ENCODE data around the gene UBXN1.

Gene UBXN1

DNA sequence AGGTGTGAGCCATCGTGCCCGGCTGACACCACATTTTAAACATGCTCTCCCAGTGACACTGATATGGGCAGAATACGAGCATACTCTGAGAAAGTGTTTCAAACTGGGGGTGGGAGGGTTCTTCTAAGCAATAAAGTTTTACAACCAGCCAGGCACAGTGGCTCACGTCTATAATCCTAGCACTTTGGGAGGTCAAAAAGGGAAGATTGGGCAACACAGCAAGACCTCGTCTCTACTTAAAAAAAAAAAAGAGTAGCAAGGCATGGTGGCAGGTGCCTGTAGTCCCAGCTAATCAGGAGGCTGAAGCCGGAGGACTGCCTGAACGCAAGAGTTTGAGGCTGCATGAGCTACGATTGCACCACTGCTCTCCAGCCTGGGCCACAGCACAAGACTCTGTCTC, 34.7 kb downstream of the UBXN1 start:
- H3K4me2 ChIP-seq (ENCODE audit: low read depth, low read length, poor library complexity, severe bottlenecking) = no peak overlapping the region
- H3K27me3 ChIP-seq (ENCODE audit: low read length) = no peaks in the 10 kb centered on the region
- no peaks in the 10 kb centered on the region for H3K9me2 ChIP-seq (replicated peaks; ENCODE audit: insufficient read depth, low read length)
- no peak overlapping the region for H2AFZ ChIP-seq (ENCODE audit: low read depth, low read length, severe bottlenecking)
- H3K27ac ChIP-seq (ENCODE audit: low read depth, low read length) = no peak overlapping the region
- no peaks in the 10 kb centered on the region for H3K36me3 ChIP-seq (ENCODE audit: low read length)
- H4K20me1 ChIP-seq (ENCODE audit: low read depth, low read length) = no peaks in the 10 kb centered on the region
- H3K9ac ChIP-seq (ENCODE audit: low read length) = no peak overlapping the region
- H3F3A ChIP-seq (ENCODE audit: insufficient read depth) = peaks cover 4% of the 10 kb centered on the region
- no peaks in the 10 kb centered on the region for H3K9me3 ChIP-seq (ENCODE audit: insufficient read depth, low read length)
- H3K4me3 ChIP-seq (ENCODE audit: insufficient read depth, low read length, poor library complexity, severe bottlenecking) = no peak overlapping the region
- peaks cover 57% of the 10 kb centered on the region for H3K79me2 ChIP-seq (ENCODE audit: insufficient read depth, low read length)
- TF ChIP-seq, protein P1, sequence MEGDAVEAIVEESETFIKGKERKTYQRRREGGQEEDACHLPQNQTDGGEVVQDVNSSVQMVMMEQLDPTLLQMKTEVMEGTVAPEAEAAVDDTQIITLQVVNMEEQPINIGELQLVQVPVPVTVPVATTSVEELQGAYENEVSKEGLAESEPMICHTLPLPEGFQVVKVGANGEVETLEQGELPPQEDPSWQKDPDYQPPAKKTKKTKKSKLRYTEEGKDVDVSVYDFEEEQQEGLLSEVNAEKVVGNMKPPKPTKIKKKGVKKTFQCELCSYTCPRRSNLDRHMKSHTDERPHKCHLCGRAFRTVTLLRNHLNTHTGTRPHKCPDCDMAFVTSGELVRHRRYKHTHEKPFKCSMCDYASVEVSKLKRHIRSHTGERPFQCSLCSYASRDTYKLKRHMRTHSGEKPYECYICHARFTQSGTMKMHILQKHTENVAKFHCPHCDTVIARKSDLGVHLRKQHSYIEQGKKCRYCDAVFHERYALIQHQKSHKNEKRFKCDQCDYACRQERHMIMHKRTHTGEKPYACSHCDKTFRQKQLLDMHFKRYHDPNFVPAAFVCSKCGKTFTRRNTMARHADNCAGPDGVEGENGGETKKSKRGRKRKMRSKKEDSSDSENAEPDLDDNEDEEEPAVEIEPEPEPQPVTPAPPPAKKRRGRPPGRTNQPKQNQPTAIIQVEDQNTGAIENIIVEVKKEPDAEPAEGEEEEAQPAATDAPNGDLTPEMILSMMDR (IDR thresholded peaks at IDR 0.05; ENCODE audit: insufficient read depth, low read length, poor library complexity, severe bottlenecking) = no peak
- no peak for TF ChIP-seq EZH2phosphoT487 (conservative IDR thresholded peaks at IDR 0.05; ENCODE audit: low read length)

DNA sequence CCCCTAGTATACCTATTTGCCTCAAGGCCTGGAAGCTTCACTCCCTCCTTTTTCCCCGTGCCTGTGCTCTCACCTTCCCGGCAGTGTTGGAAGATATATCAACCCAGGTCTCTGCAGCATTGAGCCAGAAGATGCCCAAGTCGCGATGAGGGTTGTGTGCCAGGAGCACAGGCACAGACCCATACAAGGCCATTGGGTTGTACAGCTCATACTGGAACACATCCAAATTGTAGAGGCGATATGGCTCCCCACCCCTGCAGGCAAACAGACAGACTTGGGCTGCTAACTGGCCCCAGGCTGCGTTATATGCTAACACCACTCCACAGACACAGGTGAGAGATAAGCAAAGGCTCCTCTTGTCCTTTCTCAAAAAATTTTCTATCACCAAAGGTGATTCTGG, 46.4 kb downstream of the UBXN1 start:
- no peak for TF ChIP-seq EZH2phosphoT487 (conservative IDR thresholded peaks at IDR 0.05; ENCODE audit: low read length)
- TF ChIP-seq, protein P1 (IDR thresholded peaks at IDR 0.05; ENCODE audit: insufficient read depth, low read length, poor library complexity, severe bottlenecking) = no peak

DNA sequence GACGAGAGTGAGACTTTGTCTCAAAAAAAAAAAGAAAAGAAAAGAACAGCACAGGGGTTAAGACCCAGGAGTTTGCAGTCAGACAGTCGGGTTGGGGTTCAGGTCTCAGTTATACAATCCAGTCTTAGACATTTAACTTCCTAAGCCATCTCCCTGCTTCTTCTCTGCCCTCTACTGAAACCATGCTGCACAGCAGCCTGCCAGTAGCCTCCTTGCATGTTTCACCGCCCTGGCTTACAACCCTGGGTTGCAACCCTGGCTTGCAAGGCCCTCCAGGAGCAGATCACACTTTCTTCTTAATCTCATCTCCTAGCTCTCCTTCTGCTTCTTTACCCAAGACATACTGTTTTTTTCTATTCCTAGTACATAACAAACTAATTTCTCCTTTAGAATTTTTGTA, 51.2 kb downstream of the UBXN1 start:
- Histone ChIP-seq H3K27ac (ENCODE audit: low read depth, low read length) (no peak overlapping the region), H3K4me2 (ENCODE audit: low read depth, low read length, poor library complexity, severe bottlenecking) (no peak overlapping the region), H3K27me3 (ENCODE audit: low read length) (no peaks in the 10 kb centered on the region), H3K9me2 (replicated peaks; ENCODE audit: insufficient read depth, low read length) (no peaks in the 10 kb centered on the region), H3K9me3 (ENCODE audit: insufficient read depth, low read length) (no peaks in the 10 kb centered on the region), H3K36me3 (ENCODE audit: low read length) (peaks cover 18% of the 10 kb centered on the region), H3K79me2 (ENCODE audit: insufficient read depth, low read length) (no peaks in the 10 kb centered on the region), H2AFZ (ENCODE audit: low read depth, low read length, severe bottlenecking) (no peak overlapping the region), H4K20me1 (ENCODE audit: low read depth, low read length) (no peaks in the 10 kb centered on the region), H3K4me3 (ENCODE audit: insufficient read depth, low read length, poor library complexity, severe bottlenecking) (no peak overlapping the region), H3F3A (ENCODE audit: insufficient read depth) (peaks cover 11% of the 10 kb centered on the region), H3K9ac (ENCODE audit: low read length) (no peak overlapping the region)
- TF ChIP-seq, protein P1 (IDR thresholded peaks at IDR 0.05; ENCODE audit: insufficient read depth, low read length, poor library complexity, severe bottlenecking) = no peak
- TF ChIP-seq EZH2phosphoT487 (conservative IDR thresholded peaks at IDR 0.05; ENCODE audit: low read length) = no peak

More for the DNA sequence above, 46.4 kb downstream of the UBXN1 start:
- Histone ChIP-seq H3K27ac (ENCODE audit: low read depth, low read length) (no peak overlapping the region), H3F3A (ENCODE audit: insufficient read depth) (no peaks in the 10 kb centered on the region), H2AFZ (ENCODE audit: low read depth, low read length, severe bottlenecking) (no peak overlapping the region), H3K9me3 (ENCODE audit: insufficient read depth, low read length) (no peaks in the 10 kb centered on the region), H4K20me1 (ENCODE audit: low read depth, low read length) (no peaks in the 10 kb centered on the region), H3K4me3 (ENCODE audit: insufficient read depth, low read length, poor library complexity, severe bottlenecking) (no peak overlapping the region), H3K36me3 (ENCODE audit: low read length) (peaks cover 27% of the 10 kb centered on the region), H3K27me3 (ENCODE audit: low read length) (no peaks in the 10 kb centered on the region), H3K9ac (ENCODE audit: low read length) (no peak overlapping the region), H3K4me2 (ENCODE audit: low read depth, low read length, poor library complexity, severe bottlenecking) (no peak overlapping the region), H3K9me2 (replicated peaks; ENCODE audit: insufficient read depth, low read length) (no peaks in the 10 kb centered on the region), H3K79me2 (ENCODE audit: insufficient read depth, low read length) (no peaks in the 10 kb centered on the region)
